Stimulated activated CD8-positive, alpha-beta memory T cell treated with anti-CD3 and anti-CD28 coated beads, Interleukin-12 subunit alpha, Interleukin-12 subunit beta, amount 100 ng/mL, for 1 hour (primary cell): ENCODE data around the gene SRSF1.

ENCODE experiments used
- DNase-seq: peaks from one replicate; pipeline ENCODE4 v3.0.0-alpha.2; 2020; ENCODE audit warnings: low read depth

Gene SRSF1

GRCh38 chr17:58019039-58019438 is 12.0 kb upstream of the SRSF1 start:
- no peak for DNase-seq

GRCh38 chr17:58010067-58010799 is 3.2 kb upstream of the SRSF1 start:
- DNase-seq: no peak

GRCh38 chr17:58007781-58008706 is 998 bp upstream of the SRSF1 start:
- DNase-seq: no peak

GRCh38 chr17:58006560-58006923 is 504 bp downstream of the SRSF1 start:
- no peak for DNase-seq

- peak; percentile 42 for DNase-seq
These were observed 1.1 kb downstream of the SRSF1 start for GRCh38 chr17:58005728-58006559.

GRCh38 chr17:58005031-58005727 is 1.9 kb downstream of the SRSF1 start:
- no peak for DNase-seq

- DNase-seq: no peak
These were observed 3.0 kb downstream of the SRSF1 start for GRCh38 chr17:58004060-58004459.

GRCh38 chr17:58002973-58003372 is 4.1 kb downstream of the SRSF1 start:
- DNase-seq: no peak

GRCh38 chr17:58002154-58002948 is 4.7 kb downstream of the SRSF1 start:
- no peak for DNase-seq

GRCh38 chr17:58001461-58002124 is 5.5 kb downstream of the SRSF1 start:
- DNase-seq: no peak

- no peak for DNase-seq
These were observed 7.5 kb downstream of the SRSF1 start for GRCh38 chr17:57999496-58000017.

- DNase-seq: no peak
These were observed 8.0 kb downstream of the SRSF1 start for GRCh38 chr17:57999010-57999495.

- DNase-seq: no peak
These were observed 9.8 kb downstream of the SRSF1 start for GRCh38 chr17:57997085-57997809.

GRCh38 chr17:57995076-57995956 is 11.7 kb downstream of the SRSF1 start:
- DNase-seq: peak; percentile 32

- DNase-seq: no peak
These were observed 12.6 kb downstream of the SRSF1 start for GRCh38 chr17:57994436-57994835.

GRCh38 chr17:57993471-57994365 is 13.3 kb downstream of the SRSF1 start:
- no peak for DNase-seq

- no peak for DNase-seq
These were observed 15.5 kb downstream of the SRSF1 start for GRCh38 chr17:57991537-57991936.
